EL (cell line): ENCODE results near the gene LMBR1.

ENCODE experiments used
- DNase-seq: peaks from one replicate; pipeline ENCODE4 v3.0.0-alpha.2; 2016

Gene LMBR1

DNA sequence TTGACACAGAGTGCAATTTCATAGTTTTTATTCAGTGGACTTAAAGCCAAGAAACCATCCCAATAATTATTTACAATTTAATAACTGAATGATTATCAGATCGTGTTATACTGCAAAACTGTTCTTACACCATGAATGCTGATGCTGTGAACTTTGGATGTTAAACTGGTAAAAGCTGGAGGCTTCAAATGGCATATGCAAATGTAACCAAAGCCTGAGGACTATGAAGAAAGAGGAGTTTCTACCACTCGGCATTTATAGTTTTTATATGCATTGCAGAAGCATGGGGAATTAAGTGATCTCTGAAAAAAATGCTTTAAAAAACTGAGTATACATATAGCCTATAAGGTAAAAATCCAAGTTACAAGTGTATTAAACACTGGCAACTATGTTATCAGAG is 210.1 kb downstream of the LMBR1 start:
- DNase-seq, result no peak

DNA sequence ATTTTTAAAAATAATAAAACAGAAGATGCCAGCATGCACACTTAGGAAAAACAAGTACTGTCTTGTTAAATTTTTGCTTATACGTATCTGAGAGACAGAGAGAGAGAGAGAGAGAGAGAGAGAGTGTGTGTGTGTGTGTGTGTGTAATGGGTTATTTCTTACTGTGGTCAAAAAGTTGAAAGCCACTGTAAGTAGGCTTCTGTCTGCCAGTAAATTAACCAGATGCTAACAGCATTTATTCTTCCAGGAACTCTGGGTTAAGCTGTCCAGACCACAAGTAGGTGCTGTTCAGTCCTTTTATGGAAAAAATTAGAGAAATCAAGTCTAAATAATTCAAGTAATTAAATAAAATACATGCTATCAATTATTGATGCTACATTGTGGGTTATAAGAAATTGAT is 212.7 kb downstream of the LMBR1 start:
- DNase-seq, result no peak

DNA sequence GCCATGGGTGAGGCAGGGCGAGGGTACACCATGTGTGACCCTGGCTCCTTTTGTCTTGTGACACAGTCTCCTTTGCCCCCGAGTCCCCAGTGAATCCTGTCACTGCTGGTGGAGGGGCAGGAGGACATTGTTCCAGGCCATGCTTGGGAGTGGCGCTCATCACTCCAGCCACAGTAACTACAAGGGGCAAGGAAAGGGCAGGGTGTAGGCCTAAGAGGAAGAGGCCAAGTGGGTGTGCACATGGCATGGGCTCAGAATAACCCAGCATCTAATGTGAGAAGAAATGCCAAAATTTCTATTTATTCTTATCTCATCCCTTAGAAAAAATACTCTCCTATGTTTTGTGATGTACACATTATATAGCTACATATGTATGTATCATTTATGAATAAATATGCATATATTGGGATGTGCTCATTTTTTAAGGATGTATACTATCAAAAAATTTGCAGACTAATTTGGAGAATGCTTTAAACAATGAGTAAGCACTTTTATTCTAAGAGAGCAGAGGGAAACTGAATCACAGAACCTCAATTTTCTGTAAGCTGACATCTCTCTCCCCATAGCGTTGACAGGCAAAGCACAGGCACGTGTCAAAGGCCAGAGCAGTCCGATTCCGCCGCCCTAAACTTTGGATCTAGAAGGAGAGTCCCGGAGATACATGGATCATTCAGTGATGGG is 215.5 kb downstream of the LMBR1 start:
- no peak for DNase-seq

DNA sequence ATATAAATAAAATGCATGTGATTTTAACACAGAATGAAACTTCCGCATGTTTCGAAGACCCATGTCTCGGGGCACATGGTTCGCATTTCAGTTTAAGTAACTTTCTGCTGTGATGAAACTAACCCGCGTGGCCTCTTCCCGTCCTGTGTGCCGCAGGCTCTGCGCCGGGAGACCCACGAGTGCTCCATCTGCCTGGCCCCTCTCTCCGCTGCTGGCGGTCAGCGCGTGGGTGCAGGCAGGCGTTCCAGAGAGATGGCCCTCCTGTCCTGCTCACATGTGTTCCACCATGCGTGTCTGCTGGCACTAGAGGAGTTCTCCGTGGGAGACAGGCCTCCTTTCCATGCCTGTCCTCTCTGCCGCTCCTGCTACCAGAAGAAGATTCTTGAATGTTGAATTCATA is 216.7 kb downstream of the LMBR1 start:
- DNase-seq, result no peak

DNA sequence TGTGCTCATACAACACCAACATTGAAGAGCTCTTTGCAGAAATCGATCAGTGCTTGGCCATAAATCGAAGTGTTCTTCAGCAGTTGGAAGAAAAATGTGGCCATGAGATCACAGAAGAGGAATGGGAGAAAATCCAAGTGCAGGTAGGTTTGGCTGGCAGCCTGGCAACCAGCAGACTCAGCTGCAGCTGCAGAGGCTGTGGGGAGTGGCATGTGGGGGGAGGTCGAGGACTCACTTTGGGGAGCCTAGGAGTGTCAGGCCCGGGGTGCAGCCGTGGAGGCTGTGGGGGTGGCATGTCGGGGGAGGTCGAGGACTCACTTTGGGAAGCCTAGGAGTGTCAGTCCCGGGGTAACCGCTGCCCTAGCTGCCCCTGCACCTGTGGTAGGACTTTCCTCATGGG is 217.3 kb downstream of the LMBR1 start:
- DNase-seq, result no peak

DNA sequence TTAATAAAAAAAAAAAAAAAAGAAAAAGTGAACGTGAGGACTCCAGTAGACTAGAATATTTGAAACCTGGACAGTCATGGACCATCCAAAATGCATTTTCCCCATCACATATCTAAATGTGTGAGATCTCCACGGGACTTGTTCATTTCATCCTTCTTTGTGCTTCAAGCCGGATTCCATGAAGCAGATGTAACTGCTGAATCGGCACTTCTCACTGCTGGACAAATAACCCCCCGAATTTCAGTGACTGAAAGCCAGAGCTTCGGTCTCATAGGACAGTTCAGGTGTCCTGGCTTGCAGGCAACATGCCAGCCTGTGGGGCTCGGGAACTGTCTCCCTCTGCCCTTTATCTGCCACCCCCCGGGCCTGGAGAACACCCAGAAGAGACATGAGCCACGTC is 219.1 kb downstream of the LMBR1 start:
- no peak for DNase-seq

DNA sequence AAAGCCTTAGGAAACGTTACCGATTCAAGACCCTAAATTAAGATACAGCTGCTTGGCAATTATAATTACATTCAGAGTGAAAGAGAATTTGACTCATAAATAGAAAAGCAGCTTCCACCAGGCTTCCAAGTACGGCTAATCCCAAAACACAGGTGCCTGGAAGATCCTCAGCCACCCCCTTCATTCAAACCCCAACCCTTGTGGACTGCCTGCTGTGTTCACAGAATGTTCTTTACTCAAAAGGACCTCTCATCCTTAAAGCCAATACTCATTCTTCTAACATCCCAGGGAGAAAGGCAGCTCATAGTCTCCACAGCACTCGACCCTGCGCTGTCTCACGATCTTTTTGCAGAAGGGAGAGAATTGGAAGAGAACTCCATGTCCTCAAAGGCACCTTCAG is 219.5 kb downstream of the LMBR1 start:
- DNase-seq, result no peak

DNA sequence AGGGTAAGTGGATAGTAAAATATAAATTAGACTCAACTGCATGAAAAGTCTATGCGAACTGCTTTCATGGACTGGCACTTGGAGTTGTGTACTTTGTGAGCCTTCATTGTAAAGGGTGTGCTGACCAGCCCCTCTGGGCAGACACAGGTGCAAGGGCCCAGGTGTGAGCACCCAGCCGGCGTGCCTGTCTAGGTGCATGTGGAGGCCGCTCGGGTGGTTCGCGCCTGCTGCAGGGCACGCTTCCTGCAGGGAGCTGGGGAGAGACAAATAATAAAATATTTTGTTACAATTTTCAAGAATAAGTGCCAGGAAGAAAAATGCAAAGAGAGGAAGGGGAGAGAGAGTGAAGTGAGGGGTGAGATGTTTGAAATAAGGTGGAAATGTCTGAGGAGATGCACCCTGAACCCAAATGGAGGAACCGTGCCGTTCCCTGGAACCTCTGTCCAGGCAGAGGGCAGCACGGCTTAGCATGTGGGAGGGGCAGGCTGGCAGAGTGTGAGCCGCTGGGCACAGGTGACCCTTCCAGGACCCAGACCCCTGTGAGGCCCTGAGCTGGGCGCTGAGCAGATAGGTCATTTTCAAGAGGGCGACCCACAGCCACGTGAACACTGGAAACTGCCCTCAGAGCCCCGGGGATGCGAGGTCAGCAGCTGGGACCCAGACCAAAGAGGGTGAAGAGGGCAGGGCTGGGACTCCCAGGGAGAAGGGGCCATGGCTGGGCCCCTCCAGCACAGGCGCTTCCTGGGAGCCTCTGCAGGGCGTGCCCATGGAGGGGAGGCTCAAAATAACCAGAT is 223.8 kb downstream of the LMBR1 start:
- DNase-seq, result no peak

DNA sequence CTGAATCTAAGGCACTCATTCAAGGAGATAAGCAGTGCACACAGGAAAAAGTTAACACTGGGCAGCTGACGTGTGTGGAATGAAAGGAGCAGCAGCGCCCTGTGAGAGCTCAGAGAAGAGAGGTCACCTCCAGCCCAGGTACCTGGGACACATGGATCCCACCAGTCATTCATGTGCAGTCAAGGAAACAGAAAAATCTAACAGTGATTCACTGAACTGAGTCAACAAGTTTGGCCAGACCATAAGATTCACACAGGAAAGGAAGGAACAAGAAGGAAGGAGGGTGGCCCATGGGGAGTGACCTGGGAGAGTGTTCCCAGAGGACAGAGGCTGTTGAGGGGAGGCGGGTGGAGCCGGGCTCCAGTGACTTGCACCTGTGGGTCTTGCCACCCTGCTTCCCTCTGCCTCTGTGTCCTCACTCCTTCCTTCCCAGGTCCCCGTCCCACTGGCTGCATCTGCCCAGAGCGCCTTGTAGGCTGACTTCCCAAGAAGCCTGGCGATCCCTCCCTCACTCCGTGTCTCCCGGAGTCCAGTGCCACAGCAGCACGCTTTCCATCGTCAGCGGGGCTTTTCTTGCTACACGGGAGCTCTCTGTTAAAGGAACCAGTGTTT is 224.7 kb downstream of the LMBR1 start:
- no peak for DNase-seq

DNA sequence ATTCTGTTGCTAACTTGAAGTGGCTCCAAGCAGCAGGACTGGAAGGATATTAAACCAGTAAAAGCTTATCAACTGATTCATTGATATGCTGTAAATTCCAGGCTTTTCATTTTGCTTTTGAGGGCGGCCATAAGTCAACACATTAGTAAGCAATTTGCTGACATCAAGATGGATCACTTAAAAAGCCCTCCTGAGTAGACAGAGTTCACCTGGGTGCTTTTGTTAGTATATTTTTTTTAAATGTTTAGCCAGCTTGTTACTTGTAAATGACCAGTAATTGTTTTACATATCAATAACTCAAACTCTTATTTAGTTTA is 225.9 kb downstream of the LMBR1 start:
- no peak for DNase-seq

DNA sequence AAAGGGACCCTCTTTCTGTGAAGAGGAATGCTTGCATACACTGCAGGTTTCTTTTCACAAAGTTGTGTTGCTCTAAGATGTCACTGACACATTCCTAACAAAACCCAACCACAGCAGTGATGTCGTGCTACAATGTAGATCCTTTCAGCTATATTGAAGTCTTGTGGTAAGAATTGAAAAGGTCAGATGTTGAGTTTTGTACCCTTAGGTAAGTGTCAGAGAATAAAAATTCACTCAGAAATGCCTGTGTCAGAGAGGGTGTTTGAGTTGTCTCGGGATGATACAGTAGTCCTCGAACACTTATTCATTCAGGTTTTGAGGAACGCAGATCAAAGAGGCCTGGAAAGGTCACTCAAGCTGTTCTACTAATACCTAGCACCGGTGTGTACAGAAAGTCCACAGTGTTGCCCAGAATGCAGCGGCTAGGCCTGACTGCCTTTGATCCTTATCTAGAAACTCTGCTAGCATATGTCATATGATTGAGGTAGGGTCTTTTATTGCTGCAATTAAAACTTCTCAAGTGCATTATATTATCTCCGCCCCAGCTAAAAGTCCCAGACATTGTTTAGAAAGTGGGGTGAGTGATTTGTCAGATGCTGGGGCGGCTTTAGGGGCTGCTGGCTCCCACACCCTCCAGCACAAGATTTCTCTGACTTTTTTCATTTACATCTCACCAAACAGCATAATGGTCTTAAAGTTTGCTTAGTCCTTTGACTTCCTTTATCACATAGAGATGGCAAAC is 226.4 kb downstream of the LMBR1 start:
- DNase-seq, result no peak

DNA sequence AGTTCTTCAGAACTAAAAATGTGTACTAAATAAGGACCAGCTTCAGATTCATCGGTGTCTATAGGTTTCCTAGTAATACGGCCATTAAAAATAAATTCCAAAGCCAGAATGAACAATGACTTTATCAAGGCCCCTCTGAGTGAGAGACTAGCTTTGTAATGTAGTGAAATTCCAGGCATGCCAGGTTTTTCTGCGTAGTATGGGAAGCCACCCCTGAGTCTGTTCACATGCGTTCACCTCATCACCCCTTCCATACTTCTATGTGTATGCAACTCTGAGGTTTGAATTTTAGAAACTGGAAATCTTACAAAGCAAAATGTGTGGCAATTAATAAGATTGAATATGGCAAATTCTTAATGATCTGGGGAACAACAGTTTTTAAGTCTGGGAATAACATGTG is 227.9 kb downstream of the LMBR1 start:
- no peak for DNase-seq

DNA sequence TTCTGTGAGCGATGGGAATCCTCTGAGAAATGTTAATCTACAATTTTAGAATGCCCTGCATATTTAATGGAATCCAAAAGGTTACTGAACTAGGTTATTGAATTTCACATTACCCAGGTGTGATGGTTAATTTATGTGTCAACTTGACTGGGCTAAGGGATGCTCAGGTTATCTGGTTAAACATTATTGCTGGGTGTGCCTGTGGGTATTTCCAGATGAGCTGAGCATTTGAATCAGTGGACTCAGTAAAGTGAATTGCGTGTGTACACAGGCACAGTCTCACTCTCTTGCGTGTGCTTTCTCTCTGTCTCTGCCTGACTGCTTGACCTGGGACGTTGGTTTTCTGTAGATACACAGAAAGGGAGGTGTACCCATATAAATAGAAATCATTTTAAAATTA is 230.7 kb downstream of the LMBR1 start:
- no peak for DNase-seq

DNA sequence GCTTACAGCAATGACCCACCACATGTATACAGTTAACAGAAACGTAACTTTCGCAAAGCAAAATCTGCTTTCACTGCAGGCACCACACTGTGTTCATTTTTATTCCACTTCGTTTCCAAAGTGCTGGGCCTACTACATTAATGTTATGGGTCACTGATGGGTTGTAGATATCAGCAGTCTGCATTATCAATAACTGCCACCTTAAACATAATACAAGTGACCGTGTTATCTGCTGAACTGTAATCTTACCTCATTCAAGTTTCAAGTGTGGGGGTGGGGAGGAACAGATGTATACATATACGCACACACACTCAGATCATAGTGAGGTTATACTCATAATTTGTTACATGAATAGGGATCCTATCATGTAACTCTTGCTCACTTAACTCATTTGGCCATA is 231.3 kb downstream of the LMBR1 start:
- no peak for DNase-seq

DNA sequence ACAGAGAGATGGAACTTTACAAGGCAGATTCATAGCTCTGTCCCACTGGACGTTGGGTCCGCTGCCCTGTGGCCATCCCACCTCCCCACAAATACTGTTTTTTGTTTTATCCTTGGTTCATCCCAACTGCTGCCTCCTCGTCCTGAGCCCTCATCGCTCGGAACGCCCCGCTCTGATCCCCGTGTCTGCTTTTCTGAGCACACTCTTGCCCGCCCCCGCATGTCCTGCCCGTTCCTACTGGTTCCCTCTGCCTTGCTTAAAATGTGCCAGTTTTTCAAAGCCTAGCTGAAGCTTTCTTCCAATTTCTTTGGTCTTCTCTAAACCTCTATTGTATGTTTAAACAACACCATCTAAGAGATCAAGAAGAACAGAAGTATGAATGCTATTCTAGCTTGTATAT is 233.0 kb downstream of the LMBR1 start:
- DNase-seq, result no peak

DNA sequence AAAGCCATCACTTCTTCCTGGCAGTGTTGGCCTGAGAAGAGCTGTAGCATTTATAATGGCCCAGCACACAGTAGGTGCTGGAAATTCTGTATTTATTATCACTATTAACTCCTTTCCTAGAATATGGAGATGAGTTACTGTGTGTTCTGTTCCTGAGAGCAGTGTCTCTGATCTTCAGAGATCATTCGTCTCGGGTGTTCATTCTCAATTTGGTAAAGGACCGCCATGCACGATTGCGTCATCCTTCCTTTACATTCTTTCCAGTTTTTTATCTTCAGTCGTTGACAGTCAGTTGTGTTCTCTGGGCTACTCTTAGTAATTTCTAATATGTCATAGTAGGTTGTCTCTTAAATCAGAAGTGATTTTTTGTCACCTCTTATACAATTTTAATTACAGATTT is 233.8 kb downstream of the LMBR1 start:
- no peak for DNase-seq

DNA sequence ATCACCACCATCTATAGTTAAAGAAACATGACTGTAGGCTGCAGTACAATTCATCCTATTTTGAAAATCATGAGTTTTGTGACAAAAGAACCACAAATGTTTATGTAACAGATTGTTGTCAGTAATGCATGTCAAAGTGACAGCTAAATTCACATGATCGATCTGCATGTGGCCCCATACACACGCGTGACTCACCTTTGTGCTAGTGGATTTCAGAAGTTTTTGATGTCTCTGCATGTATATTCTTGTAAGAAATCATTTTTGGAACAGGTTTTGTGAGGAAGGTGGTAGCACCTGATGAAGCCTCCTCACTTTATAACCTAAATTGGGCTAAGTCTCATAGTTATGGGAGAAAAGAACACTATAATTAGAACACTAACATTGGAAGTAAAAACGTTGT is 235.3 kb downstream of the LMBR1 start:
- no peak for DNase-seq

DNA sequence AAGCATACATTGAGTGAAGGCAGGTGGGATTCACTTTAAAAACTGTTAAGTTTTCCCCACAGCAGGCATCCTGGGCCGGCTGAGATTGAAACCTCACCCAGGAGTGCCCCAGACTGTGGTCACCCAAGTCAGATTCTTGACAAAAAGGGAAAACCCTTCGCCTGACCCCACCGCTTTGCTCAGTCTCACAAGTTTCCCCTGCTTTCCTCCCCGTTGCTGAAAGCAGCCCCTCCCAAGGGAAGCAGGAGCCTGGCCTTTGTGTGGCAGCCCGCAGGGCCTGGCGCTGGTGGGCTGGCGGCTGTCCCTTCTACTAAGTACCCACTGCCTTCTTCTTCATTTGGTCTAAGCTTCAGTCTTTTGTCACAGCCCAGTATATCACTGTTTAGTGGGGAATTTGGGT is 236.4 kb downstream of the LMBR1 start:
- no peak for DNase-seq

DNA sequence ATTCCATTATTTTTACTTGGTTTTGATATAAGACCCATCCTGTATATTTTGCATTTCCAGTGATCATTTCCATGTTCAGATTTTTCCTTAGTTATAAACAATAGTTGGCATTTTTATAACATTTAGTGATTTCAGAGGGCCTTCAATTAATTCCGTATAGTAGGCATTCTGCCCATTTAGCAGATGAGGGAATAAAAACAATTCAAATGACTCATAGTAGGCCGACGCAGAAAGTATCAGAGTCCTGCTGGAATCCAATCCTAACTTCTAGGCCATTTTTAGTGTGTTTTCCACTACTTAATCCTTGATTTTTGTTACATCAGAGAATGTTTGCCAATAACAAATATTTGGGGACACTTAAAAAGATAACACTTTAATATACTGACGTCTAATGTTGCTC is 237.0 kb downstream of the LMBR1 start:
- no peak for DNase-seq

DNA sequence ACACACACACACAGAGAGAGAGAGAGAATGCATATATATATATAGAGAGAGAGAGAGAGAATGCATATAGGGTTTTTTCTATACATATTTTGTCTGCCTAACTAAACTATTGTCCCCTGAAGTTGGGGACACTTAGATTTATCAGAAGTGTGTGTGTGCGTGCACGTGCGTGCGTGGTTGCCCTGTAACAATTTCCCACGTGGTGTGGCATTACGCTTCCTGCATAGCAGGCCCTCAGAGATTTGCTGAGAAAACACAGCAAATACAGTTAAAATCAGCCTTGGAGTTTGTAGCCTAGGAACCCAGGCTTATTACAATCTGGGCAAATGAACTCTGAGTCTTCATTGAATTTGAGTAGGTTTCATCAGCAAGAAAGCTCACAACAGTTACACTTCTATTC is 237.7 kb downstream of the LMBR1 start:
- DNase-seq, result no peak

DNA sequence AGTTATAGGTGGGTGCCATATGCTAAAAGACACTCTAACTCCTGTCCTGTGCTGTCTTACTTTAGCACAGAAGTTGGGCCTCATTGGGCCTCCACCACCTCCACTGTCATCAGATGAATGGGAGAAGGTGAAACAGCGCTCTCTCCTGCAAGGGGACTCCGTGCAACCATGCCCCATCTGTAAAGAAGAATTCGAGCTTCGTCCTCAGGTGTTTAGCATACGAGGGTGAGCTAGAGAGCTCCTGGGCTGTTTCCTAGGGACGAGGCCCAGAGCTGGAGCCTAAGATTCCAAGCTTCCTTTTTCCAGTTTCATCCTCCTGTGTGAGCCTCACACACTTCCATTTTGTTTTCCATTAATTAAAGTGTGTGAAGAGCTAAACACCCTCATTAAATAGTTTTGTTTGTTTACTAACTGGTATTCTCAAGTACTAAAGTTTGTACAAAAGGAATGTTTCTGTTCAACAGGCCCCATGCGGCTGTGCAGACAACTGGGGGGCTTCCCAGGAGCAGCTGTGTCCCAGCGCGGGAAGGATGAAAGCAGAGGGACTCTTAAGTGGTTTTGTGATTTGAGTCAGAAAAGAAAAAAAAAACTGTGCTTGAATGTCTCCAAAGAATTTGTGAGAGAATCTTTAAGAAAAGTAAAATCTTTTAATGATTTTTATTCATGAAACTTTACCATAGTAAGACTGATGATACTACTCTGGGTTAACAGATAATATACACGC is 238.3 kb downstream of the LMBR1 start:
- no peak for DNase-seq

DNA sequence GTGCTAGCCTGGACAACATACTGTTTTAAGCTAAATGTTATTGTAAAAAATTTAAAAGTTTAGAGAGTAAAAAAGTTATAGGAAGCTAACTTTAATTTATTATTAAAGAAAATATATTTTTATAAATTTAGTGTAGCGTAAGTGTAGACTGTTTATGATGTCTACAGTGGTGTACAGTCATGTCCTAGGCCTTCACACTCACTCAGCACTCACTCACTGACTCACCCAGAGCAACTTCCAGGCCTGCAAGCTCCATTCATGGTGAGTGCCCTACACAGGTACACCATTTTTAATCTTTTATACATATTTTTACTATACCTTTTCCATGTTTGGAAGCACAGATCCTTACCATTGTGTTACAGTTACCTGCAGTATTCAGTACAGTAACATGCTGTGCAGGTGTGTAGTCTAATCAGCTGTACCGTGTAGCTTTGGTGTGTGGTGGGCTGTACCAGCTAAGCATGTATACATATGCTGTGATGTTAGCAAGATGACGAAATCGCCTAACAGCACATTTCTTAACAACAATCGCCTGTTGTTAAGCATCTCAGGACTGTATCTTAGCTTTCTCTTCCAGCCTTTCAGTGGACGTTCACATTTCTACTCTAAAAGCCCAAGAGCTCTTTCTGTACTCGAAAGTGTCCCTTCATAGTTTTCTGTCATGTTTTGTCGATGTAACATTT is 240.0 kb downstream of the LMBR1 start:
- DNase-seq, result peak; percentile 15

DNA sequence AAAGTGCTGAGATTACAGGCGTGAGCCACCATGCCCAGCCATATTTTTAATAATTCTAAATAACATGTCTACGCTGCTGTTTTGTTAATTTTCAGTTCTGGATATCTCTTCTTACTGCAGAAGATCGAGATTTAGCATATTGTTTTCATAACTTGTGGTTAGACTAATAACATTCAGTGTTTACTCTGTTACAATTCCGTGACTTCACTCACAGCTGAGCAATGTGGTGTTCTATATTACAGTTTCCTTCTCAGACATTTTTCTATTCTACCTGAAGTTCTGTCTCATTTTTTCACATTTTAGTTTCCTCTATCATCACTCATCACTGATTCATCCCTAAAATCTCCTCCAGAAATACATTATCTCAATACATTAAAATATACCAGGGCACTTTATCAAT is 241.5 kb downstream of the LMBR1 start:
- no peak for DNase-seq
